Measurements from ENCODE around the gene BLM. TPM values are rescaled to one million over a fixed set of nuclear protein-coding genes. Genes with fewer than 3 reads are reported as not detected.

Gene BLM
- polyA plus RNA-seq, 1 of the 3 experiments (the other 2 are of a cell fraction), result 2.7 TPM

DNA sequence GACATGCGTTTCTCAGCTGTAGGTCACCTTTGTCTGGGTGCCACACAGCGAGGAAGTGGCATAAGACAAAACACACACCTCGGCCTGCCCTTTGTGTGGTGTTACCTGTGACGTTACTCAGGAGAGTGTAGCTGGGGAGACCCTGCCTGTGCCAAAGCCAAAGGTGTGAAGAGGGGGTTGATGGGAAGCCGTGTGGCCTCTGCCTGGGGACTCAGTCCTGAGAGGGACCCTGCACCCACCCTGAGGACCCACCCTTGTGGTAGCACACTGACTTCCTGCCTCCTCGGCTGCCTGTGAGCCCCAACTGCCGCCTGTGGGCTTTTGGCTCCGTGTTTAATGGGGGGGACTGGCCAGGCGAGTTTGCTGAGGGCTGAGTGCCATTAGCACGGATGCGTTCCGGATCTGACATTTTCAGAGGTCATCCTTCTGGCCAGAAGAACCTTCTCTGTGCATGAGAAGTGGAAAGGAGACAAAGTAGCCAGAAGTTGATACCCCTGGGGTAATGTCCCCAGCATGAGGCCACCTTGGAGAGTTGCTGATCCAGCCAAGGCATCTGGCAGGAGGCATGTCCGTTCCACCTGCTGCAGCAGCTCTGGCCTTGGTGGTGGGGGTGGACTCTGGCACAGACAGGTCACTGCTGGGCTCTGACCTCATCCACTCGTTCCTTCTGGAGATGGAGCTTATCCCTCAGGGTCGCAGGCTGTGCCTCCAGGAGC, 99.4 kb downstream of the BLM start:
- ChIA-PET CTCF (interaction anchor here (1.8 kb wide), 1 partner anchor 69 kb away, joined by 9 read pairs; no protein-coding TSS in a partner anchor), POLR2A (no interaction called here)
- Histone ChIP-seq H3K79me2 (ENCODE audit: insufficient read depth) (no peaks in the 10 kb centered on the region), H3K36me3 (replicated peaks in 1 of 2; ENCODE audit: control insufficient read depth in 1 of 2, insufficient read depth in 2 of 2, low read length in 1 of 2) (no peaks in the 10 kb centered on the region), H3F3A (replicated peaks; ENCODE audit: insufficient read depth) (no peaks in the 10 kb centered on the region), H3K27me3 (ENCODE audit: insufficient read depth) (no peaks in the 10 kb centered on the region), H3K4me2 (no peak overlapping the region), H3K4me3 (ENCODE audit: low read depth in 2 of 2, low read length in 1 of 2) (no peak overlapping the region), H3K9me3 (no peaks in the 10 kb centered on the region), H3K9me2 (no peaks in the 10 kb centered on the region), H4K20me1 (ENCODE audit: insufficient read depth) (no peaks in the 10 kb centered on the region), H3K27ac (ENCODE audit: low read depth in 2 of 2, low read length in 1 of 2) (no peak overlapping the region), H2AFZ (ENCODE audit: low read depth) (no peak overlapping the region), H3K4me1 (ENCODE audit: control insufficient read depth in 1 of 2, insufficient read depth in 2 of 2, low read depth in 1 of 2, low read length in 1 of 2) (peaks cover 0 to 16% of the 10 kb centered on the region in 2 experiments; a peak in 1 of 4 replicates), H3K9ac (no peak overlapping the region)
- TF ChIP-seq FOXJ3 (CRISPR knock-in tag; IDR thresholded peaks at IDR 0.05) (no peak), CHD2 (IDR thresholded peaks at IDR 0.05; ENCODE audit: low read length, partially characterized antibody) (no peak), GABPA (IDR thresholded peaks at IDR 0.05; ENCODE audit: low read depth) (no peak)
- no peak for DNase-seq
- WGBS (ENCODE audit: low lambda C conversion rate), result 82% methylated on average over 7 of the region's 15 CpGs

DNA sequence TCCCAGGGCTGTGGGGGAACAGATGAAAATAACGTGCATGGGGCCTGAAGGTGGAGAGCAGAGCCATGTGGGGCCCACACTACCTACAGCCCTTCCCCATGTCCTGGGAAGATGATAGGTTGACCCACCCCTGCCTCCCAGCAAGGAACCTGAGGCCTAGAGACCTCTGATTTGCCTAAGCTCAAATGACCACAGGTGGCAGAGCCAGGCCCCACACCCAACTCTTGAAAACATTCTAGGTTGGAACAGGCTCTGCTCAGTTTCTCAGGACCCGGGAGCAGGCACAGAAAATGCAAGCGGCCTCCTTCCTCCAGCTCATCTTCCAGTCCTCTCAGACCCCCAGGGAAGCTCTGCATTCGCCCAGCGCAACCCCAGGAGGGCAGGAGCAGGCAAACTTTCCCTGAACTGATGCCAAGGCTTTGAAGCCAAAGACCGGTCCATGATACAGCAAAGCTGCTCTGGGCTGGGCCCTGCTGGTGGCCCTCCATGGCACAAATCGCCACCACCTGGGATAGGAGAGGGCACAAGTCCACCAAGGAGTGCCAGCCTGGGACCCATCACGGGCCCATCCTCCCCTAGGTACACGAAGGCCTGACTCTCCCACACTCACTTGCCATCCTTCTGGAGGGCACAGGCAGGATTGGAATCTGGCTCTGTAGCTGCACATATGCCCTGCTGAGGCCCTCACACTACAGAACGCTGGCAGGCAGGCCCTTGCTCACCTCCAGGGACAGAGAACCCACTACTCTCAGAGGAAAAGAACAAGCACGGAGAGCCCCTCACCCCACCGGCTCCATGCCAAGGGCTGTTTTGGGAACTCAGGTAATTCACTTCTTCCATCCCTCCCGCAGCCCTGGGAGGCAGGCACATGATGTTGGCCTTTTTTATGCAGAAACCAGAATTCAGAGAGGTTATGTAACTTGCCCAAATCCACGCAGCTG, 100.2 kb downstream of the BLM start:
- Histone ChIP-seq H3K4me1 (ENCODE audit: control insufficient read depth in 1 of 2, insufficient read depth in 2 of 2, low read depth in 1 of 2, low read length in 1 of 2) (peaks cover 0 to 16% of the 10 kb centered on the region in 2 experiments; a peak in 1 of 4 replicates), H2AFZ (ENCODE audit: low read depth) (no peak overlapping the region), H3K9ac (no peak overlapping the region), H3K9me3 (no peaks in the 10 kb centered on the region), H3K36me3 (replicated peaks in 1 of 2; ENCODE audit: control insufficient read depth in 1 of 2, insufficient read depth in 2 of 2, low read length in 1 of 2) (no peaks in the 10 kb centered on the region), H3K4me2 (no peak overlapping the region), H3F3A (replicated peaks; ENCODE audit: insufficient read depth) (no peaks in the 10 kb centered on the region), H3K27me3 (ENCODE audit: insufficient read depth) (no peaks in the 10 kb centered on the region), H3K79me2 (ENCODE audit: insufficient read depth) (no peaks in the 10 kb centered on the region), H3K4me3 (ENCODE audit: low read depth in 2 of 2, low read length in 1 of 2) (no peak overlapping the region), H4K20me1 (ENCODE audit: insufficient read depth) (no peaks in the 10 kb centered on the region), H3K27ac (ENCODE audit: low read depth in 2 of 2, low read length in 1 of 2) (no peak overlapping the region), H3K9me2 (no peaks in the 10 kb centered on the region)
- ChIA-PET CTCF (interaction anchor here (1.8 kb wide), 1 partner anchor 69 kb away, joined by 9 read pairs; no protein-coding TSS in a partner anchor), POLR2A (interaction anchor here (0.6 kb wide), 1 partner anchor 16 kb away, joined by 4 read pairs; no protein-coding TSS in a partner anchor)
- no peak for DNase-seq
- WGBS (ENCODE audit: low lambda C conversion rate), result 87% methylated on average over 13 of the region's 14 CpGs
- TF ChIP-seq JUND (IDR thresholded peaks at IDR 0.05) (no peak), NFIC (IDR thresholded peaks at IDR 0.05; ENCODE audit: borderline replicate concordance) (no peak), CTCF (IDR thresholded peaks at IDR 0.05) (no peak), YY1 (IDR thresholded peaks at IDR 0.05; ENCODE audit: low read depth) (no peak), ELF1 (IDR thresholded peaks at IDR 0.05) (no peak), MXI1 (IDR thresholded peaks at IDR 0.05; ENCODE audit: low read depth, low read length) (no peak), REST (IDR thresholded peaks at IDR 0.05; ENCODE audit: low read depth, low read length) (no peak), NRF1 (IDR thresholded peaks at IDR 0.05; ENCODE audit: low read depth, low read length) (no peak)

Measured in SK-N-SH (cell line).